KMS-11 (cell line): Measurements from ENCODE around the gene POP4.

Experiments used
- H2AFZ ChIP-seq: fragments of 200-600 bp; sonication (generic); 2 replicates; pipeline ENCODE4 v1.6.1; 2016; ENCODE audit warnings: antibody characterized with exemption, mixed run types, low read depth
- H3K27ac ChIP-seq: fragments of 200-600 bp; sonication (generic); 2 replicates; pipeline ENCODE4 v1.6.1; 2016; ENCODE audit warnings: mild to moderate bottlenecking, mixed run types
- H3K27me3 ChIP-seq: fragments of 200-600 bp; sonication (generic); 2 replicates; pipeline ENCODE4 v1.6.1; 2017; ENCODE audit warnings: mild to moderate bottlenecking, low read depth, mixed run types, moderate library complexity; ENCODE audit not compliant: insufficient read depth
- H3K36me3 ChIP-seq: fragments of 200-600 bp; sonication (generic); 2 replicates; pipeline ENCODE4 v1.6.1; 2017; ENCODE audit warnings: mild to moderate bottlenecking, mixed run types; ENCODE audit not compliant: insufficient read depth
- H3K4me1 ChIP-seq: fragments of 200-600 bp; sonication (generic); 2 replicates; pipeline ENCODE4 v1.6.1; 2016; ENCODE audit warnings: mild to moderate bottlenecking, low read depth, mixed run types; ENCODE audit not compliant: poor library complexity, severe bottlenecking
- H3K4me2 ChIP-seq: fragments of 200-600 bp; sonication (generic); 2 replicates; pipeline ENCODE4 v1.7.0; 2016; ENCODE audit warnings: mild to moderate bottlenecking, mixed run types
- H3K4me3 ChIP-seq: fragments of 200-600 bp; sonication (generic); IDR thresholded peaks from 2 replicates; pipeline ENCODE4 v1.6.1; 2017; ENCODE audit warnings: low read depth, low read length, mixed read lengths; ENCODE audit not compliant: insufficient read depth
- H3K79me2 ChIP-seq: fragments of 200-600 bp; sonication (generic); 2 replicates; pipeline ENCODE4 v1.6.1; 2016; ENCODE audit warnings: low read depth, mixed run types; ENCODE audit not compliant: insufficient read depth
- H3K9ac ChIP-seq: fragments of 200-600 bp; sonication (generic); 2 replicates; pipeline ENCODE4 v1.6.1; 2016; ENCODE audit warnings: mild to moderate bottlenecking, mixed run types
- H4K20me1 ChIP-seq: fragments of 200-600 bp; sonication (generic); 2 replicates; pipeline ENCODE4 v1.6.1; 2016; ENCODE audit warnings: mild to moderate bottlenecking, mixed run types; ENCODE audit not compliant: insufficient read depth
- TF ChIP-seq, protein P1 (sequence below): fragments of 200-600 bp; sonication (generic); conservative IDR thresholded peaks from 2 replicates; pipeline ENCODE4 v1.6.1; 2017; ENCODE audit warnings: low read depth, mild to moderate bottlenecking, antibody characterized with exemption, low read length, moderate library complexity, mixed read lengths

Gene POP4

DNA sequence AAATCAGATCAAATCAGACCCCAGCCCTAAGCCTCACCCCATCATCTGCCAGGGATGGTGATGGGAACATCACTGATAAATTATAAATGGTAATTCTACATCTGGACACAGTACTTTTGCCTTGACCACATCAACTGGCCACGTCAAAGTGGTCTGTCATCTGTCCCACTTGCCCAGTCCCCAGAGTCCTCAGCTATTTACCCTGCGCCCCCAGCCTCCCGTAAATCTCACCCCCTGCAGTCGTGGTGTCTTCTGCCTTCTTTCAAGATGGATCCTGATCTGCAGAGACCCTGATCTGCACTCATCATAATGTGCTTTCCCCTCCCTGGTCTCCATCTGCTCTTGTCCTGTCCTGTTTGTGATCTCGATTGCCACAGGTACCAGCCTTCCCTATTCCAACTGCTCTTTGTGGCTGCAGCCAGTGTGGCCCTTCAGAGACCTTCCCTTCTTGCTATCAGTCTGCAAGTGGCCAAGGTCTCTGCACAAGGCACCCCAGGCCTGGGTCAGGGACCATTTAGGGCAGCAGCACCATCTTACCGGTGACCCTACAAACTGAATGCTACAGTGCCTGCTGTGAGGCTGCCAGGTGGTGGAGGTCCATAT is 26.7 kb upstream of the POP4 start:
- Histone ChIP-seq H3K27me3 (peaks cover 3% of the 10 kb centered on the region; the same call in 1 of the 2 replicates), H3K4me2 (no peak overlapping the region), H3K4me1 (no peaks in the 10 kb centered on the region), H3K9ac (no peak overlapping the region), H2AFZ (no peak overlapping the region), H3K79me2 (no peaks in the 10 kb centered on the region), H3K27ac (no peak overlapping the region), H4K20me1 (no peaks in the 10 kb centered on the region), H3K4me3 (no peak overlapping the region), H3K36me3 (no peaks in the 10 kb centered on the region)
- TF ChIP-seq, protein P1, sequence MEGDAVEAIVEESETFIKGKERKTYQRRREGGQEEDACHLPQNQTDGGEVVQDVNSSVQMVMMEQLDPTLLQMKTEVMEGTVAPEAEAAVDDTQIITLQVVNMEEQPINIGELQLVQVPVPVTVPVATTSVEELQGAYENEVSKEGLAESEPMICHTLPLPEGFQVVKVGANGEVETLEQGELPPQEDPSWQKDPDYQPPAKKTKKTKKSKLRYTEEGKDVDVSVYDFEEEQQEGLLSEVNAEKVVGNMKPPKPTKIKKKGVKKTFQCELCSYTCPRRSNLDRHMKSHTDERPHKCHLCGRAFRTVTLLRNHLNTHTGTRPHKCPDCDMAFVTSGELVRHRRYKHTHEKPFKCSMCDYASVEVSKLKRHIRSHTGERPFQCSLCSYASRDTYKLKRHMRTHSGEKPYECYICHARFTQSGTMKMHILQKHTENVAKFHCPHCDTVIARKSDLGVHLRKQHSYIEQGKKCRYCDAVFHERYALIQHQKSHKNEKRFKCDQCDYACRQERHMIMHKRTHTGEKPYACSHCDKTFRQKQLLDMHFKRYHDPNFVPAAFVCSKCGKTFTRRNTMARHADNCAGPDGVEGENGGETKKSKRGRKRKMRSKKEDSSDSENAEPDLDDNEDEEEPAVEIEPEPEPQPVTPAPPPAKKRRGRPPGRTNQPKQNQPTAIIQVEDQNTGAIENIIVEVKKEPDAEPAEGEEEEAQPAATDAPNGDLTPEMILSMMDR: no peak

DNA sequence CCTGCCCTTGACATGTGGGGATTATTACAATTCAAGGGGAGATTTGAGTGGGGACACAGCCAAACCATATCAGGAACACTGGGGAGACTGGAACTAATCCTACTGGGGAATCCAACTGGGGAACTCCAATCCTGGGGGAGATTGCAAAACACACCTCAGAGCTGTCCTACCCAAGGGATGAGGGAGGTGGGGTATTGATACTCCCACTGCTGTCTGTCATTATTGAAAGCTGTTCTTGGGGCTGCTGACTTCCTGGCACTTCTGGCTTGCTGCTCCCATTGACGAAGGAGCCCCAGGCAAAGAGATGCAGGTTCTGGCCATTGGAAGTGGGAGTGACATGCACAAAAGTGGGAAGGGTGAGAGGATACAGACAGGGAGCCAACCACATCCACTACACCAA is 24.7 kb upstream of the POP4 start:
- TF ChIP-seq, protein P1: no peak
- no peaks in the 10 kb centered on the region for H3K36me3 ChIP-seq
- H3K4me2 ChIP-seq: no peak overlapping the region
- no peaks in the 10 kb centered on the region for H3K79me2 ChIP-seq
- H3K4me3 ChIP-seq: no peak overlapping the region
- no peak overlapping the region for H3K9ac ChIP-seq
- H2AFZ ChIP-seq: no peak overlapping the region
- no peaks in the 10 kb centered on the region for H4K20me1 ChIP-seq
- no peaks in the 10 kb centered on the region for H3K4me1 ChIP-seq
- no peak overlapping the region for H3K27ac ChIP-seq
- H3K27me3 ChIP-seq: 0 out of 2 replicates have a peak, but pooled peaks cover 3% of the 10 kb centered on the region

DNA sequence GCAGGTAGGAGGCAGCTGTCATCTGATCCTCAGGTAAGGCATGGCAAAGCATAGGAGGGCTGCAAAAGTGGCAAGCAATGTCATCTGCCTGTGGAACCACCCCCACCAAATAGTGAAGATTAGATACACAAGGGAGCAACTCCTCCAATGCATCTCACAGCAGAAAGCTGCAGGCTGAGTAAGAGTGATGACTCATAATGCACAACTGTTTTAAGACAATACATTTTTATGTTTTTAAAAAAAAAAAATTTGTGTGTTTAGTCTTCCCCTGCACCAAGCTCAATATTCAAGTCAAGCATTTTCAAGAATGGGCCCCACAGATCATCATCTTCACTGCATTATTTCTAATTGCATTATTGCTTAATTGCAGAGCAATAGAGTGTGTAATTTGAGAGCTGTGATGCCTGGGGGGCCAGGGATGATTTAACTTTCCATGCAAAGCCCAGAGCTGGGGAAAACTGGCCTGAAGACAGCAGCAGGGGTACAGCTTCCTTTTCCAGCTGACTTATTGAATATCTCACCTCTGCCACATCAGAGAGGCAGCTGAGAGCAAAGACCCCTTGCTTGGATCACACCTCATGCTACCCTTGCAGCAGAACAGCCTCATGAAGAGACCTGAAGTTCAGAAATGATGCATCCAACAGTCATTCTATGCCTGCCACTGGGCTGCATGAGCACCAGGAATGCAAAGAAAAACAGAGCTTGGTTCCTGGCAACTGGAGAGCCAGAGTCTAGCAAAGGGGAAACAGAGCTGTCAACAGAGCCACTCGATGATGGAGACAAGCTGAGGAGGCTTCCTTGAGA is 22.7 kb upstream of the POP4 start:
- Histone ChIP-seq H2AFZ (no peak overlapping the region), H3K4me3 (no peak overlapping the region), H3K79me2 (no peaks in the 10 kb centered on the region), H3K27me3 (no peaks in the 10 kb centered on the region), H4K20me1 (no peaks in the 10 kb centered on the region), H3K4me1 (no peaks in the 10 kb centered on the region), H3K27ac (no peak overlapping the region), H3K9ac (no peak overlapping the region), H3K36me3 (no peaks in the 10 kb centered on the region), H3K4me2 (no peak overlapping the region)
- TF ChIP-seq, protein P1: no peak

DNA sequence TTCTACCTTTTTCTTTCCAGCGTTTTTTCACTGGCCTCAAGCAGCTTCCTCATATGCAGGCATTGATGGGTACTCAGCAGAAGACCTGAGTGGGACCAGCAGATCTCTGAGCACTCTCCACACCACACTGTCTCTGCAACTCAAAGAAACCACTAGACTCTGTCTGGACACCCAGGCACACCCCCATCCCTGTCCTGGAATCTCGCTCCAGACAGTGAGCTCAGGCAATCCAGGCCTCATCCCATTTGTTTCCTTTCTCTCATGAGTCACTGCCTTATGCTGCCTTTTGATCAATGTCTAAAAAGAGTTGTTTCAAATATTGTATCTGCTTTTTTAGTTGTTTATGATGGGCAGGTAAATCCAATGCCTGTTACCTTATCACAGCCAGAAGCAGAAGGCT is 19.7 kb upstream of the POP4 start:
- Histone ChIP-seq H3K27ac (no peak overlapping the region), H2AFZ (no peak overlapping the region), H3K4me2 (no peak overlapping the region), H3K27me3 (no peaks in the 10 kb centered on the region), H3K9ac (no peak overlapping the region), H4K20me1 (no peaks in the 10 kb centered on the region), H3K4me1 (no peaks in the 10 kb centered on the region), H3K79me2 (no peaks in the 10 kb centered on the region), H3K4me3 (no peak overlapping the region), H3K36me3 (no peaks in the 10 kb centered on the region)
- TF ChIP-seq, protein P1: no peak
